SK-N-MC (cell line): ENCODE data around the gene CALCB.

Experiments used
- EZH2 ChIP-seq: fragments of 200-600 bp; sonication (generic); IDR thresholded peaks from one replicate; pipeline ENCODE4 v1.6.1; 2017; ENCODE audit warnings: antibody characterized with exemption
- POLR2AphosphoS5 ChIP-seq: IDR thresholded peaks from 2 replicates; pipeline ENCODE4 v1.6.1; 2012; ENCODE audit warnings: mild to moderate bottlenecking, low read depth, low read length, borderline replicate concordance

- no peak for TF ChIP-seq EZH2
- TF ChIP-seq POLR2AphosphoS5, result no peak
These were observed 24.8 kb upstream of the CALCB start for GRCh38 chr11:15048616-15049015.
